ENCODE measurements around the gene MLXIPL. TPM values are rescaled to one million over a fixed set of nuclear protein-coding genes. Genes with fewer than 3 reads are reported as not detected.

MLXIPL gene
- polyA plus RNA-seq, 3 donors, result 0.15 to 0.24 TPM; not detected in 1

DNA sequence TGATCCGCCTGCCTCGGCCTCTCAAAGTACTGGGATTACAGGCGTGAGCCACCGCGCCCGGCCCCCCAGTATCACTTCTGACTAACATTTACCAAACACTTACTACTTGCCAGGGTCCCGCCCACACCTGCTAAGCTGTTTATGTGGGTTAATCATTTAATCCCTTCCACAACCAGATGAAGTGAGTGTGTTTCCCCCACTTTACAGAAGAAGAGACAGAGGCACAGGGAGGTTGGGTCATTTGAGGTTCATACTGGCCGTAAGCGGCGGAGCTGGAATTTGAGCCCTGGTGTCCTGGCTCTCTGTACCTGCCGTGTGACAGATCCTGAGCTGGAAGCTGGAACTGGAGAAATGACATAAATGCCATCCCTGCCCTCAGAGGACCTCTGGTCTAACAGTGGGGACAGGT is 28.2 kb upstream of the MLXIPL start:
- Mint-ChIP-seq H3K27ac (no peak overlapping the region), H3K36me3 (no peaks in the 10 kb centered on the region), H3K9me3 (peaks cover 0 to 3% (median 2%) of the 10 kb centered on the region in 7 donors), H3K27me3 (ENCODE audit: low read depth in 3 of 3) (peaks cover 51 to 68% (median 51%) of the 10 kb centered on the region in 3 donors), H3K4me3 (peak overlapping the region in 1 of 2 donors; percentile 1), H3K4me1 (peaks cover 9% of the 10 kb centered on the region)
- no peaks in the 10 kb centered on the region for H3K79me2 ChIP-seq (ENCODE audit: insufficient read depth, low read length)
- H3K4me1 ChIP-seq (ENCODE audit: control insufficient read depth in 1 of 2, insufficient read depth in 2 of 2, low read length in 2 of 2), result peaks cover 0 to 3% of the 10 kb centered on the region in 2 donors
- no peak for DNase-seq
- H3K36me3 ChIP-seq (replicated peaks in 1 of 2; ENCODE audit: control insufficient read depth in 1 of 2, insufficient read depth in 2 of 2, low read length in 2 of 2), result no peaks in the 10 kb centered on the region
- TF ChIP-seq, protein P1, sequence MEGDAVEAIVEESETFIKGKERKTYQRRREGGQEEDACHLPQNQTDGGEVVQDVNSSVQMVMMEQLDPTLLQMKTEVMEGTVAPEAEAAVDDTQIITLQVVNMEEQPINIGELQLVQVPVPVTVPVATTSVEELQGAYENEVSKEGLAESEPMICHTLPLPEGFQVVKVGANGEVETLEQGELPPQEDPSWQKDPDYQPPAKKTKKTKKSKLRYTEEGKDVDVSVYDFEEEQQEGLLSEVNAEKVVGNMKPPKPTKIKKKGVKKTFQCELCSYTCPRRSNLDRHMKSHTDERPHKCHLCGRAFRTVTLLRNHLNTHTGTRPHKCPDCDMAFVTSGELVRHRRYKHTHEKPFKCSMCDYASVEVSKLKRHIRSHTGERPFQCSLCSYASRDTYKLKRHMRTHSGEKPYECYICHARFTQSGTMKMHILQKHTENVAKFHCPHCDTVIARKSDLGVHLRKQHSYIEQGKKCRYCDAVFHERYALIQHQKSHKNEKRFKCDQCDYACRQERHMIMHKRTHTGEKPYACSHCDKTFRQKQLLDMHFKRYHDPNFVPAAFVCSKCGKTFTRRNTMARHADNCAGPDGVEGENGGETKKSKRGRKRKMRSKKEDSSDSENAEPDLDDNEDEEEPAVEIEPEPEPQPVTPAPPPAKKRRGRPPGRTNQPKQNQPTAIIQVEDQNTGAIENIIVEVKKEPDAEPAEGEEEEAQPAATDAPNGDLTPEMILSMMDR (IDR thresholded peaks at IDR 0.05), result no peak
- H4K20me1 ChIP-seq (ENCODE audit: insufficient read depth, low read length), result no peaks in the 10 kb centered on the region
- H3K27me3 ChIP-seq (ENCODE audit: control insufficient read depth in 2 of 2, insufficient read depth in 2 of 2, low read length in 2 of 2), result peaks cover 15 to 40% of the 10 kb centered on the region in 2 donors
- H3K9me3 ChIP-seq (replicated peaks in 1 of 2; ENCODE audit: control insufficient read depth in 1 of 2, insufficient read depth in 1 of 2, low read length in 2 of 2), result peaks cover 0 to 5% of the 10 kb centered on the region in 2 donors
- H2AFZ ChIP-seq (ENCODE audit: insufficient read depth, low read depth, low read length, poor library complexity, severe bottlenecking), result no peak overlapping the region
- intact Hi-C loops (cut with micrococcal nuclease), result no loop called here
- no peak overlapping the region for H3K4me2 ChIP-seq (replicated peaks; ENCODE audit: extremely low read depth, low read length, poor library complexity, severe bottlenecking)
- H3K4me3 ChIP-seq (replicated peaks in 1 of 3; ENCODE audit: low read depth in 2 of 3, low read length in 3 of 3), result no peak overlapping the region
- no peak overlapping the region for H3K27ac ChIP-seq (ENCODE audit: low read depth in 1 of 2, low read length in 2 of 2)
- H3K9ac ChIP-seq (ENCODE audit: insufficient read depth, low read length, poor library complexity, severe bottlenecking), result no peak overlapping the region
- WGBS (ENCODE audit: insufficient coverage), result 87% methylated on average over 4 of the region's 11 CpGs

GRCh38 chr7:73650524-73650923 is 26.2 kb upstream of the MLXIPL start:
- no peak overlapping the region for H3K4me2 ChIP-seq (replicated peaks; ENCODE audit: extremely low read depth, low read length, poor library complexity, severe bottlenecking)
- H3K4me1 ChIP-seq (ENCODE audit: control insufficient read depth in 1 of 2, insufficient read depth in 2 of 2, low read length in 2 of 2), result peaks cover 1 to 6% of the 10 kb centered on the region in 2 donors
- Mint-ChIP-seq H3K27me3 (ENCODE audit: low read depth in 3 of 3) (peaks cover 63 to 83% (median 67%) of the 10 kb centered on the region in 3 donors), H3K36me3 (peaks cover 0 to 2% of the 10 kb centered on the region in 2 donors), H3K4me3 (peak overlapping the region in 1 of 2 donors; percentile 41), H3K9me3 (peaks cover 0 to 5% (median 3%) of the 10 kb centered on the region in 7 donors), H3K4me1 (peaks cover 17% of the 10 kb centered on the region), H3K27ac (no peak overlapping the region)
- H3K36me3 ChIP-seq (replicated peaks in 1 of 2; ENCODE audit: control insufficient read depth in 1 of 2, insufficient read depth in 2 of 2, low read length in 2 of 2), result no peaks in the 10 kb centered on the region
- H3K27me3 ChIP-seq (ENCODE audit: control insufficient read depth in 2 of 2, insufficient read depth in 2 of 2, low read length in 2 of 2), result peaks cover 27 to 58% of the 10 kb centered on the region in 2 donors
- peaks cover 0 to 10% of the 10 kb centered on the region in 2 donors for H3K9me3 ChIP-seq (replicated peaks in 1 of 2; ENCODE audit: control insufficient read depth in 1 of 2, insufficient read depth in 1 of 2, low read length in 2 of 2)
- no peak for DNase-seq
- no peaks in the 10 kb centered on the region for H3K79me2 ChIP-seq (ENCODE audit: insufficient read depth, low read length)
- 60% methylated on average over 1 of the region's 5 CpGs for WGBS (ENCODE audit: insufficient coverage)
- H3K4me3 ChIP-seq (replicated peaks in 1 of 3; ENCODE audit: low read depth in 2 of 3, low read length in 3 of 3), result no peak overlapping the region
- intact Hi-C loops (cut with micrococcal nuclease), result no loop called here
- H3K9ac ChIP-seq (ENCODE audit: insufficient read depth, low read length, poor library complexity, severe bottlenecking), result no peak overlapping the region
- no peak overlapping the region for H3K27ac ChIP-seq (ENCODE audit: low read depth in 1 of 2, low read length in 2 of 2)
- no peaks in the 10 kb centered on the region for H4K20me1 ChIP-seq (ENCODE audit: insufficient read depth, low read length)
- TF ChIP-seq, protein P1 (IDR thresholded peaks at IDR 0.05), result no peak
- no peak overlapping the region for H2AFZ ChIP-seq (ENCODE audit: insufficient read depth, low read depth, low read length, poor library complexity, severe bottlenecking)

Measured in CD14-positive monocyte (primary cell).